Vagina (tissue), 2 donors: ENCODE measurements around the gene LARP1.

Experiments used
- POLR2A ChIP-seq, 2 donors: fragments of 450-650 bp; IDR thresholded peaks; one replicate each; pipeline ENCODE4 v1.6.1; 2017; ENCODE audit warnings: antibody characterized with exemption in 2 of 2, mild to moderate bottlenecking in 2 of 2, moderate library complexity in 2 of 2
- TF ChIP-seq, protein P1 (sequence below), 3 experiments: fragments of 450-650 bp in 2 of 3; fragments of 200-600 bp in 1 of 3; sonication (generic) in 1 of 3; IDR thresholded peaks; one replicate each; pipeline ENCODE4 v1.5.1; 2017 to 2019; ENCODE audit warnings: antibody characterized with exemption in 3 of 3, mild to moderate bottlenecking in 2 of 3, moderate library complexity in 2 of 3

DNA sequence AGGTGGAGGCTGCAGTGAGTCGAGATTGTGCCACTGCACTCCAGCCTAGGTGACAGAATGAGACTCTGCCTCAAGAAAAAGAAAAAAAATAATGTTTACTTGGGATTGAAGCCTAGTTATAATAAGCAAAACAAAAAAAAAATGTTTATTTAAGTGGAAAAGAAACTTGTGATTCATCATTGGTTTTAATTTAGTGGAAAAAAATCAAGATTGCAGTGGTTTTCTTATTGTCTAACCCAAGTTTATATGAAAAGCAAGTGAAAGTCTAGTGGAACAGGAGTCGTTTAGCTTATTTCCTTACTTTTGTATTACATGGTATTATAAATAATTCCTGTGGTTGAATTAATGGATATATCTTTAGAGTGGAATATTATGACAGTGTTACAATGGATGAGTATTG is 111.7 kb downstream of the LARP1 start:
- TF ChIP-seq, protein P1, sequence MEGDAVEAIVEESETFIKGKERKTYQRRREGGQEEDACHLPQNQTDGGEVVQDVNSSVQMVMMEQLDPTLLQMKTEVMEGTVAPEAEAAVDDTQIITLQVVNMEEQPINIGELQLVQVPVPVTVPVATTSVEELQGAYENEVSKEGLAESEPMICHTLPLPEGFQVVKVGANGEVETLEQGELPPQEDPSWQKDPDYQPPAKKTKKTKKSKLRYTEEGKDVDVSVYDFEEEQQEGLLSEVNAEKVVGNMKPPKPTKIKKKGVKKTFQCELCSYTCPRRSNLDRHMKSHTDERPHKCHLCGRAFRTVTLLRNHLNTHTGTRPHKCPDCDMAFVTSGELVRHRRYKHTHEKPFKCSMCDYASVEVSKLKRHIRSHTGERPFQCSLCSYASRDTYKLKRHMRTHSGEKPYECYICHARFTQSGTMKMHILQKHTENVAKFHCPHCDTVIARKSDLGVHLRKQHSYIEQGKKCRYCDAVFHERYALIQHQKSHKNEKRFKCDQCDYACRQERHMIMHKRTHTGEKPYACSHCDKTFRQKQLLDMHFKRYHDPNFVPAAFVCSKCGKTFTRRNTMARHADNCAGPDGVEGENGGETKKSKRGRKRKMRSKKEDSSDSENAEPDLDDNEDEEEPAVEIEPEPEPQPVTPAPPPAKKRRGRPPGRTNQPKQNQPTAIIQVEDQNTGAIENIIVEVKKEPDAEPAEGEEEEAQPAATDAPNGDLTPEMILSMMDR (IDR thresholded peaks at IDR 0.05) = no peak
- no peak for TF ChIP-seq POLR2A (IDR thresholded peaks at IDR 0.05)
